HepG2 (cell line): ENCODE results near the gene SORL1-AS1.

ENCODE experiments used
- ATF7 ChIP-seq, 2 experiments: fragments of 450-650 bp in 1 of 2; sonication (generic) in 1 of 2; formaldehyde crosslinking in 1 of 2; IDR thresholded peaks; 2 replicates each; pipeline versions ENCODE4 v1.4.0 to v1.6.1; 2016 to 2020; ENCODE audit warnings: antibody characterized with exemption in 1 of 2, mild to moderate bottlenecking in 1 of 2, missing genetic modification reagents in 1 of 2
- CREBL2 ChIP-seq: sonication (generic); formaldehyde crosslinking; IDR thresholded peaks from 2 replicates; pipeline ENCODE4 v1.8.1; 2023; ENCODE audit warnings: missing genetic modification reagents, mild to moderate bottlenecking, borderline replicate concordance
- GPN1 ChIP-seq: sonication (generic); formaldehyde crosslinking; IDR thresholded peaks from 2 replicates; pipeline ENCODE4 v1.5.1; 2020; ENCODE audit warnings: missing genetic modification reagents, borderline replicate concordance
- HCFC1 ChIP-seq: fragments of 150-350 bp; IDR thresholded peaks from 2 replicates; pipeline ENCODE4 v1.6.1; 2014; ENCODE audit warnings: low read depth, low read length
- NCOA2 ChIP-seq: sonication (generic); formaldehyde crosslinking; IDR thresholded peaks from 2 replicates; pipeline ENCODE4 v1.8.0; 2022; ENCODE audit warnings: inconsistent platforms
- NFE2L2 ChIP-seq: fragments of 150-350 bp; IDR thresholded peaks from 2 replicates; pipeline ENCODE4 v1.6.1; 2014; ENCODE audit warnings: low read length
- NR2F1 ChIP-seq, 2 experiments: fragments of 450-650 bp in 1 of 2; formaldehyde crosslinking in 1 of 2; IDR thresholded peaks; 2 replicates each; pipeline versions ENCODE4 v1.5.0 to v1.6.1; 2016 to 2020; ENCODE audit warnings: mild to moderate bottlenecking in 1 of 2, missing compliant biosample characterization in 1 of 2, missing genetic modification reagents in 1 of 2, moderate library complexity in 1 of 2
- PAF1 ChIP-seq: IDR thresholded peaks from 2 replicates; pipeline ENCODE4 v1.6.1; 2016; ENCODE audit warnings: missing genetic modification reagents, missing compliant biosample characterization
- PCBP1 ChIP-seq: fragments of 200-400 bp; formaldehyde crosslinking; IDR thresholded peaks from 2 replicates; pipeline ENCODE4 v1.6.1; 2017; ENCODE audit warnings: mild to moderate bottlenecking, low read depth, low read length, borderline replicate concordance
- PHF21A ChIP-seq: sonication (generic); formaldehyde crosslinking; IDR thresholded peaks from 2 replicates; pipeline ENCODE4 v1.5.0; 2020; ENCODE audit warnings: mild to moderate bottlenecking, missing genetic modification reagents
- POLR2G ChIP-seq: fragments of 200-400 bp; formaldehyde crosslinking; IDR thresholded peaks from 2 replicates; pipeline ENCODE4 v1.6.1; 2018; ENCODE audit warnings: mild to moderate bottlenecking, low read depth, low read length, moderate library complexity
- RNF2 ChIP-seq: fragments of 450-650 bp; conservative IDR thresholded peaks from 2 replicates; pipeline ENCODE4 v1.6.1; 2016; ENCODE audit warnings: low read depth
- ZBTB33 ChIP-seq: sonication (generic); formaldehyde crosslinking; IDR thresholded peaks from 2 replicates; pipeline ENCODE4 v1.4.0; 2020; ENCODE audit warnings: missing genetic modification reagents
- ZBTB49 ChIP-seq: sonication (generic); formaldehyde crosslinking; IDR thresholded peaks from 2 replicates; pipeline ENCODE4 v1.4.0; 2020; ENCODE audit warnings: missing genetic modification reagents, borderline replicate concordance
- ZNF253 ChIP-seq: sonication (generic); formaldehyde crosslinking; IDR thresholded peaks from 2 replicates; pipeline ENCODE4 v1.8.0; 2022; ENCODE audit warnings: mild to moderate bottlenecking, missing genetic modification reagents, borderline replicate concordance
- ZNF292 ChIP-seq: sonication (generic); formaldehyde crosslinking; IDR thresholded peaks from 2 replicates; pipeline ENCODE4 v1.8.1; 2022; ENCODE audit warnings: mild to moderate bottlenecking, low read depth, missing genetic modification reagents, borderline replicate concordance
- ZNF446 ChIP-seq: sonication (generic); formaldehyde crosslinking; IDR thresholded peaks from 2 replicates; pipeline ENCODE4 v1.5.0; 2020; ENCODE audit warnings: mild to moderate bottlenecking, missing genetic modification reagents
- ZNF468 ChIP-seq: sonication (generic); formaldehyde crosslinking; IDR thresholded peaks from 2 replicates; pipeline ENCODE4 v1.8.0; 2022; ENCODE audit warnings: mild to moderate bottlenecking, moderate library complexity, missing genetic modification reagents
- ZNF503 ChIP-seq: sonication (generic); formaldehyde crosslinking; IDR thresholded peaks from 2 replicates; pipeline ENCODE4 v1.4.0; 2020; ENCODE audit warnings: missing genetic modification reagents
- ZNF576 ChIP-seq: sonication (generic); formaldehyde crosslinking; IDR thresholded peaks from 2 replicates; pipeline ENCODE4 v1.4.0; 2020; ENCODE audit warnings: mild to moderate bottlenecking, missing genetic modification reagents
- ZNF737 ChIP-seq: sonication (generic); formaldehyde crosslinking; IDR thresholded peaks from 2 replicates; pipeline ENCODE4 v1.5.0; 2020; ENCODE audit warnings: missing genetic modification reagents, mild to moderate bottlenecking, borderline replicate concordance
- ZNF746 ChIP-seq: sonication (generic); formaldehyde crosslinking; IDR thresholded peaks from 2 replicates; pipeline ENCODE4 v1.8.0; 2022; ENCODE audit warnings: mild to moderate bottlenecking, missing genetic modification reagents
- ZNF747 ChIP-seq: sonication (generic); formaldehyde crosslinking; IDR thresholded peaks from 2 replicates; pipeline ENCODE4 v1.8.1; 2023; ENCODE audit warnings: missing genetic modification reagents, mild to moderate bottlenecking, borderline replicate concordance
- ZSCAN31 ChIP-seq: sonication (generic); formaldehyde crosslinking; IDR thresholded peaks from 2 replicates; pipeline ENCODE4 v1.5.0; 2020; ENCODE audit warnings: low read depth, mild to moderate bottlenecking, missing genetic modification reagents

The SORL1-AS1 gene

GRCh38 chr11:121451178-121451985 is 1.4 kb downstream of the SORL1-AS1 start (continued):
- TF ChIP-seq ZSCAN31 (no peak; the same call in 1 of the 2 replicates), PCBP1 (no peak), PHF21A (no peak), ZNF253 (no peak), ZNF737 (CRISPR knock-in tag) (no peak), ZNF468 (CRISPR knock-in tag) (no peak), NCOA2 (CRISPR knock-in tag) (no peak), GPN1 (CRISPR knock-in tag) (no peak), ZNF576 (no peak), RNF2 (no peak), ZNF747 (no peak), NR2F1 (CRISPR knock-in tag; IDR thresholded peaks at IDR 0.05) (no peak), POLR2G (no peak; the same call in 1 of the 2 replicates), ZNF503 (no peak), CREBL2 (CRISPR knock-in tag) (no peak), ATF7 (IDR thresholded peaks at IDR 0.05) (no peak), ATF7 (CRISPR knock-in tag; IDR thresholded peaks at IDR 0.05) (no peak), NFE2L2 (no peak), ZBTB33 (no peak), ZBTB49 (no peak), PAF1 (CRISPR knock-in tag) (no peak), HCFC1 (no peak), ZNF446 (CRISPR knock-in tag) (no peak), ZNF746 (CRISPR knock-in tag) (no peak), ZNF292 (CRISPR knock-in tag) (no peak)
